Astrocyte (in vitro differentiated cells and primary cell): Measurements from ENCODE around the gene STRIP2.

Experiments
- EZH2 ChIP-seq: IDR thresholded peaks from 2 replicates; pipeline ENCODE4 v1.6.1; 2012; ENCODE audit warnings: mild to moderate bottlenecking, low read length, inconsistent platforms; ENCODE audit not compliant: insufficient read depth
- TF ChIP-seq, protein P1 (sequence below): IDR thresholded peaks from 2 replicates; pipeline ENCODE4 v1.5.1; 2011; ENCODE audit warnings: low read depth, mild to moderate bottlenecking, inconsistent platforms, low read length, moderate library complexity; ENCODE audit not compliant: insufficient read depth

DNA sequence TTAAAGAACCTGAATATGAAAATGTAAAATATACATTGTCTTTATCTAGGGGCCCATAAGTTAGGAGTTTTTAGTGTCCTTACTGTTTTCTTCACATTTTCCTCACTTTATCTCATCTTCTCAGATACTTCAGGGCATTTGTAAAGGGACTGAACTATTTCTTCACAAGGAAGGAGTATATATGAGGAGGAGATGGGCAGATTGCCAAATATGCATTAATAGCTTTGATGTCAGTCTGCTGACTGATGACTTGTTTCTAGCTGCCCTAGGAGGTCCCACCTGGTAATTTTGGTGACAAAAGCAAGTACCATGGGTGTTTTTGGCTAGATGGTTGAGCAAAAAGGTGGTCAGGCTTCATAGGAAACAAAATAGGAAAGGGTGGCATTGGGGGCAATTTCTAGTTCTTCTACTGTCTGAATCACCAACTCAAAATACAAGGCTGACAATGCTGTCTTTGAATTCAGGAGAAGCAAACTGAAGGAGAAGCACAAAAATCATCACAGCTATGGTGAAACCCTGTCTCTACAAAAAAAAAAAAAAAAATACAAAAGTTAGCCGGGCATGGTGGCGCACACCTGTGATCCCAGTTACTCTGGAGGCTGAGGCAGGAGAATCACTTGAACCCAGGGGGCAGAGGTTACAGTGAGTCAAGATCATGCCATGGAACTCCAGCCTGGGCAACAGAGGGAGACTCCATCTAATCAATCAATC lies 10.4 kb upstream of the STRIP2 start:
- TF ChIP-seq, protein P1, sequence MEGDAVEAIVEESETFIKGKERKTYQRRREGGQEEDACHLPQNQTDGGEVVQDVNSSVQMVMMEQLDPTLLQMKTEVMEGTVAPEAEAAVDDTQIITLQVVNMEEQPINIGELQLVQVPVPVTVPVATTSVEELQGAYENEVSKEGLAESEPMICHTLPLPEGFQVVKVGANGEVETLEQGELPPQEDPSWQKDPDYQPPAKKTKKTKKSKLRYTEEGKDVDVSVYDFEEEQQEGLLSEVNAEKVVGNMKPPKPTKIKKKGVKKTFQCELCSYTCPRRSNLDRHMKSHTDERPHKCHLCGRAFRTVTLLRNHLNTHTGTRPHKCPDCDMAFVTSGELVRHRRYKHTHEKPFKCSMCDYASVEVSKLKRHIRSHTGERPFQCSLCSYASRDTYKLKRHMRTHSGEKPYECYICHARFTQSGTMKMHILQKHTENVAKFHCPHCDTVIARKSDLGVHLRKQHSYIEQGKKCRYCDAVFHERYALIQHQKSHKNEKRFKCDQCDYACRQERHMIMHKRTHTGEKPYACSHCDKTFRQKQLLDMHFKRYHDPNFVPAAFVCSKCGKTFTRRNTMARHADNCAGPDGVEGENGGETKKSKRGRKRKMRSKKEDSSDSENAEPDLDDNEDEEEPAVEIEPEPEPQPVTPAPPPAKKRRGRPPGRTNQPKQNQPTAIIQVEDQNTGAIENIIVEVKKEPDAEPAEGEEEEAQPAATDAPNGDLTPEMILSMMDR, result no peak
- no peak for TF ChIP-seq EZH2
